ENCODE measurements around the gene DNAH10.

Gene DNAH10

GRCh38 chr12:123761841-123762714 is at the start of gene DNAH10:
Gene DNAH10 (plus strand): TSS chr12:123762301. CDS start chr12:123762337, 36 bp downstream.
- DNase-seq (ENCODE audit: low read depth): no peak

- DNase-seq (ENCODE audit: low read depth): no peak
Observed at GRCh38 chr12:123712780-123713319, 49.3 kb upstream of the DNAH10 start.

GRCh38 chr12:123713398-123713797 is 48.7 kb upstream of the DNAH10 start:
- DNase-seq (ENCODE audit: low read depth): no peak

- DNase-seq (ENCODE audit: low read depth): no peak
Observed at GRCh38 chr12:123713823-123714585, 48.1 kb upstream of the DNAH10 start.

- DNase-seq (ENCODE audit: low read depth): no peak
Observed at GRCh38 chr12:123715195-123715594, 46.9 kb upstream of the DNAH10 start.

- no peak for DNase-seq (ENCODE audit: low read depth)
Observed at GRCh38 chr12:123717350-123717749, 44.8 kb upstream of the DNAH10 start.

GRCh38 chr12:123720141-123720814 is 41.8 kb upstream of the DNAH10 start:
- DNase-seq (ENCODE audit: low read depth): no peak

- no peak for DNase-seq (ENCODE audit: low read depth)
Observed at GRCh38 chr12:123721245-123721644, 40.9 kb upstream of the DNAH10 start.

- no peak for DNase-seq (ENCODE audit: low read depth)
Observed at GRCh38 chr12:123723011-123723410, 39.1 kb upstream of the DNAH10 start.

GRCh38 chr12:123723765-123724164 is 38.3 kb upstream of the DNAH10 start:
- no peak for DNase-seq (ENCODE audit: low read depth)

GRCh38 chr12:123726244-123726643 is 35.9 kb upstream of the DNAH10 start:
- DNase-seq (ENCODE audit: low read depth): no peak

- no peak for DNase-seq (ENCODE audit: low read depth)
Observed at GRCh38 chr12:123726962-123727361, 35.1 kb upstream of the DNAH10 start.

- DNase-seq (ENCODE audit: low read depth): no peak
Observed at GRCh38 chr12:123727878-123728277, 34.2 kb upstream of the DNAH10 start.

GRCh38 chr12:123731596-123731995 is 30.5 kb upstream of the DNAH10 start:
- DNase-seq (ENCODE audit: low read depth): no peak

- no peak for DNase-seq (ENCODE audit: low read depth)
Observed at GRCh38 chr12:123732251-123732650, 29.9 kb upstream of the DNAH10 start.

GRCh38 chr12:123733229-123733628 is 28.9 kb upstream of the DNAH10 start:
- no peak for DNase-seq (ENCODE audit: low read depth)

- DNase-seq (ENCODE audit: low read depth): no peak
Observed at GRCh38 chr12:123734268-123734667, 27.8 kb upstream of the DNAH10 start.

- no peak for DNase-seq (ENCODE audit: low read depth)
Observed at GRCh38 chr12:123741937-123742572, 20.0 kb upstream of the DNAH10 start.

- no peak for DNase-seq (ENCODE audit: low read depth)
Observed at GRCh38 chr12:123743002-123743401, 19.1 kb upstream of the DNAH10 start.

- no peak for DNase-seq (ENCODE audit: low read depth)
Observed at GRCh38 chr12:123744836-123745235, 17.3 kb upstream of the DNAH10 start.

- DNase-seq (ENCODE audit: low read depth): no peak
Observed at GRCh38 chr12:123747309-123747708, 14.8 kb upstream of the DNAH10 start.

GRCh38 chr12:123748161-123748560 is 13.9 kb upstream of the DNAH10 start:
- DNase-seq (ENCODE audit: low read depth): no peak
